Smooth muscle cell (in vitro differentiated cells): ENCODE data around the gene PIWIL1. TPM values are rescaled to one million over a fixed set of nuclear protein-coding genes. Genes with fewer than 3 reads are reported as not detected.

Source experiments
- DNase-seq: peaks from one replicate; lab custom pipeline; 2025; ENCODE audit not compliant: unreplicated experiment; lab: John Stamatoyannopoulos, UW
- H2AFZ ChIP-seq: fragments of 200-600 bp; sonication (generic); 2 replicates; pipeline ENCODE4 v1.6.0; 2016; ENCODE audit warnings: antibody characterized with exemption, low read depth, mild to moderate bottlenecking
- H3F3A ChIP-seq: fragments of 200-600 bp; sonication (generic); 2 replicates; pipeline ENCODE4 v1.6.0; 2017; ENCODE audit warnings: antibody characterized with exemption, low read depth
- H3K27ac ChIP-seq: fragments of 200-600 bp; sonication (generic); 2 replicates; pipeline ENCODE4 v1.5.1; 2016; ENCODE audit warnings: low read depth, mild to moderate bottlenecking
- H3K27me3 ChIP-seq: fragments of 200-600 bp; sonication (generic); 2 replicates; pipeline ENCODE4 v1.6.1; 2016; ENCODE audit warnings: low read depth, mild to moderate bottlenecking
- H3K36me3 ChIP-seq: fragments of 200-600 bp; sonication (generic); 2 replicates; pipeline ENCODE4 v1.5.1; 2016; ENCODE audit warnings: low read depth
- H3K4me1 ChIP-seq: fragments of 200-600 bp; sonication (generic); 2 replicates; pipeline ENCODE4 v1.5.1; 2016; ENCODE audit warnings: low read depth
- H3K4me2 ChIP-seq: fragments of 200-600 bp; sonication (generic); 2 replicates; pipeline ENCODE4 v1.6.0; 2016; ENCODE audit warnings: mild to moderate bottlenecking
- H3K4me3 ChIP-seq: fragments of 200-600 bp; sonication (generic); 2 replicates; pipeline ENCODE4 v1.5.1; 2016; ENCODE audit warnings: mild to moderate bottlenecking
- H3K79me2 ChIP-seq: fragments of 200-600 bp; sonication (generic); 2 replicates; pipeline ENCODE4 v1.6.0; 2016; ENCODE audit warnings: low read depth, mild to moderate bottlenecking
- H3K9ac ChIP-seq: fragments of 200-600 bp; sonication (generic); 2 replicates; pipeline ENCODE4 v1.6.0; 2016; ENCODE audit warnings: low read depth
- H3K9me3 ChIP-seq: fragments of 200-600 bp; sonication (generic); replicated peaks from 2 replicates; pipeline ENCODE4 v1.5.1; 2016; ENCODE audit warnings: low read depth
- H4K20me1 ChIP-seq: fragments of 200-600 bp; sonication (generic); 2 replicates; pipeline ENCODE4 v1.6.0; 2016; ENCODE audit warnings: low read depth
- CTCF ChIP-seq: fragments of 200-600 bp; sonication (generic); IDR thresholded peaks from 2 replicates; pipeline ENCODE4 v1.5.1; 2017; ENCODE audit warnings: borderline replicate concordance, mild to moderate bottlenecking, antibody characterized with exemption; ENCODE audit not compliant: insufficient read depth, poor library complexity, severe bottlenecking
- WGBS: methylation state at CpG from one replicate; pipeline ENCODE4 v1.1.7; 2016; ENCODE audit warnings: low lambda C conversion rate; 5-methylcytosine and 5-hydroxymethylcytosine counted together
- polyA plus RNA-seq: library from polyadenylated mRNA; unstranded; fragments of >200 nt; fragmentation: Nextera tagmentation; extraction: Ambion mirVana; gene quantifications from 2 replicates; pipeline ENCODE4 v1.2.1, GENCODE V29; 2016
- total RNA-seq: library from RNA; depleted of rRNA; stranded (reverse); fragments of >200 nt; gene quantifications from 2 replicates; pipeline ENCODE4 v1.2.3, GENCODE V29; 2014

PIWIL1 gene
- total and polyA plus RNA-seq, 2 experiments from 2014 or later = not detected

DNA sequence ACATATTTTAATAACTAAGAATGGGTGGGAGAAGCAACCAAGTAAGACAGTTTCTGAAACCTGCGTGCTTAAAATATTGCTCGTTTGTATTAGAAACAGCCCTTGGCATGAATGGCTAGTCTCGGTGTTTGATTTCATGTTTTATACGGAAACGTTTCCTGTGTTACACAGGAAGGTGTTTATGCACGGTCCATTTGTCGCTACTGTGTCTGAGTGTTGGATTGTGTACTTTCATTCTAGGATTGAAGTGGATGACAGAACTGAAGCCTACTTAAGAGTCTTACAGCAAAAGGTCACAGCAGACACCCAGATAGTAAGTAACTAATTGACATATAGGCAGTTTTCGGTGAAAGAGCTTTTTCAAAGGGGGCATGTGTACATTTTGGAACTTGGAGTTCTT lies 19.6 kb downstream of the PIWIL1 start:
- no peak overlapping the region for H3K27ac ChIP-seq
- H3K4me3 ChIP-seq = no peak overlapping the region
- DNase-seq = no peak
- no peak overlapping the region for H3K4me2 ChIP-seq
- H3K9me3 ChIP-seq = no peaks in the 10 kb centered on the region
- H3F3A ChIP-seq = no peaks in the 10 kb centered on the region
- H2AFZ ChIP-seq = no peak overlapping the region
- peaks cover 10% of the 10 kb centered on the region for H3K27me3 ChIP-seq
- H3K36me3 ChIP-seq = no peaks in the 10 kb centered on the region
- H3K9ac ChIP-seq = no peak overlapping the region
- H3K79me2 ChIP-seq = no peaks in the 10 kb centered on the region
- 94% methylated on average over 8 of the region's 8 CpGs for WGBS
- H4K20me1 ChIP-seq = no peaks in the 10 kb centered on the region
- H3K4me1 ChIP-seq = no peaks in the 10 kb centered on the region
- TF ChIP-seq CTCF = no peak

- Histone ChIP-seq H3K4me3 (no peak overlapping the region), H3K9me3 (no peaks in the 10 kb centered on the region), H3K4me1 (no peaks in the 10 kb centered on the region), H3K27me3 (peaks cover 10% of the 10 kb centered on the region), H4K20me1 (no peaks in the 10 kb centered on the region), H2AFZ (no peak overlapping the region), H3K79me2 (no peaks in the 10 kb centered on the region), H3K27ac (no peak overlapping the region), H3K4me2 (no peak overlapping the region), H3K9ac (no peak overlapping the region), H3F3A (no peaks in the 10 kb centered on the region), H3K36me3 (no peaks in the 10 kb centered on the region)
- DNase-seq = no peak
- TF ChIP-seq CTCF = no peak
- WGBS = 66% methylated on average over 14 of the region's 14 CpGs
Observed at GRCh38 chr12:130357729-130358330, 20.1 kb downstream of the PIWIL1 start.

DNA sequence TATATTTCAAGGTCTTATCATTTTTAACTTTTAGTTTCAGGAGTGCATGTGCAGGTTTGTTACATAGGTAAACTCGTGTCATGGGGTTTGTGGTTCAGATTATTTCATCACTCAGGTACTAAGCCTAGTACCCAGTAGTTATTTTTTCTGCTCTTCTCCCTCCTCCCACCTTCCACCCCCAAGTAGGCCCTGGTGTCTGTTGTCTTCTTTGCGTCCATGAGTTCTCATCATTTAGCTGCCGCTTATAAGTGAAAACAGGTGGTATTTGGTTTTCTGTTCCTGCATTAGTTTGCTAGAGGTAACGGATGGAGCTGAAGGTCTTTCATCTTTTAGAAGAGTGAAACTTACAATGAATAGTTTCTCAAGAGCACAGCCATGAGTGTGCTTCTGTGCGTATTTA lies 24.4 kb downstream of the PIWIL1 start:
- Histone ChIP-seq H3K9me3 (no peaks in the 10 kb centered on the region), H3K27me3 (no peaks in the 10 kb centered on the region), H3K27ac (no peak overlapping the region), H3K9ac (no peak overlapping the region), H3K4me1 (no peaks in the 10 kb centered on the region), H3K4me2 (no peak overlapping the region), H2AFZ (no peak overlapping the region), H3F3A (no peaks in the 10 kb centered on the region), H3K36me3 (no peaks in the 10 kb centered on the region), H3K79me2 (no peaks in the 10 kb centered on the region), H3K4me3 (no peak overlapping the region), H4K20me1 (no peaks in the 10 kb centered on the region)
- no peak for DNase-seq
- no peak for TF ChIP-seq CTCF
- WGBS = 90% methylated on average over 5 of the region's 5 CpGs

GRCh38 chr12:130364578-130364977 lies 26.9 kb downstream of the PIWIL1 start:
- H3K4me1 ChIP-seq = no peaks in the 10 kb centered on the region
- no peak for TF ChIP-seq CTCF

More at GRCh38 chr12:130364578-130364977, 26.9 kb downstream of the PIWIL1 start:
- no peaks in the 10 kb centered on the region for H3K27me3 ChIP-seq
- no peaks in the 10 kb centered on the region for H3K79me2 ChIP-seq
- no peaks in the 10 kb centered on the region for H3K9me3 ChIP-seq
- H4K20me1 ChIP-seq = no peaks in the 10 kb centered on the region
- no peaks in the 10 kb centered on the region for H3K36me3 ChIP-seq
- no peak for DNase-seq
- H3K4me3 ChIP-seq = no peak overlapping the region
- 86% methylated on average over 2 of the region's 2 CpGs for WGBS
- H2AFZ ChIP-seq = no peak overlapping the region
- H3K27ac ChIP-seq = no peak overlapping the region
- H3F3A ChIP-seq = no peaks in the 10 kb centered on the region
- no peak overlapping the region for H3K9ac ChIP-seq
- no peak overlapping the region for H3K4me2 ChIP-seq
